Lower lobe of right lung (tissue), 2 donors: ENCODE data around the gene APOA5. TPM values are rescaled to one million over a fixed set of nuclear protein-coding genes. Genes with fewer than 3 reads are reported as not detected.
"Not testable (repeated sequence)": the region's sequence is repeated elsewhere in the genome, so short reads cannot be mapped to it uniquely, and the experiment has no call there.

ENCODE experiments used
- ATAC-seq, 2 donors: fragments of 200-7000 bp; cut with Tn5 transposase; one replicate each; pipeline ENCODE4 v1.9.1; 2020 to 2022; ENCODE audit warnings: mild to moderate bottlenecking in 2 of 2, moderate library complexity in 2 of 2
- DNase-seq: peaks from one replicate; pipeline ENCODE4 v3.0.0-alpha.2; 2020
- H3K27ac ChIP-seq: fragments of 200-600 bp; one replicate; pipeline ENCODE4 v1.8.0; 2022
- H3K27me3 ChIP-seq: fragments of 200-600 bp; one replicate; pipeline ENCODE4 v1.8.0; 2022; ENCODE audit warnings: low read depth
- H3K36me3 ChIP-seq: fragments of 200-600 bp; one replicate; pipeline ENCODE4 v1.8.0; 2022; ENCODE audit warnings: mild to moderate bottlenecking
- H3K4me1 ChIP-seq: fragments of 200-600 bp; one replicate; pipeline ENCODE4 v1.8.0; 2022
- H3K4me3 ChIP-seq: fragments of 200-600 bp; one replicate; pipeline ENCODE4 v1.8.0; 2022; ENCODE audit warnings: mild to moderate bottlenecking
- H3K9me3 ChIP-seq: fragments of 200-600 bp; one replicate; pipeline ENCODE4 v1.8.0; 2022
- CTCF ChIP-seq: fragments of 200-600 bp; IDR thresholded peaks from one replicate; pipeline ENCODE4 v1.8.0; 2022; ENCODE audit warnings: antibody characterized with exemption, mild to moderate bottlenecking
- intact Hi-C: fragments of 100-400 bp; cut with DNase I; formaldehyde crosslinking; loops from one replicate; pipeline ENCODE4 v1.11.0; 2022
- total RNA-seq: library from RNA; stranded (reverse); fragmentation: NEBNext Ultra II Directional; extraction: Animal tissue kit (Norgen Biotek cat#: 25700); gene quantifications from one replicate; pipeline ENCODE4 v1.2.1, GENCODE V29; 2021
- donor health status: DM: no; HTN: yes; CAD: no; lungs with severe emphysema.

The APOA5 gene
- total RNA-seq, 1 donor from 2014 or later = 0.41 TPM

GRCh38 chr11:116807601-116808261 lies 16.1 kb upstream of the APOA5 start:
- intact Hi-C loops = no loop called here
- H3K4me1 ChIP-seq = no peaks in the 10 kb centered on the region
- DNase-seq = no peak
- H3K9me3 ChIP-seq = no peaks in the 10 kb centered on the region
- H3K27ac ChIP-seq = peak overlapping the region; percentile 75
- no peaks in the 10 kb centered on the region for H3K27me3 ChIP-seq
- no peak for ATAC-seq
- no peak for TF ChIP-seq CTCF
- H3K4me3 ChIP-seq = no peak overlapping the region
- no peaks in the 10 kb centered on the region for H3K36me3 ChIP-seq

- Histone ChIP-seq H3K9me3 (no peaks in the 10 kb centered on the region), H3K4me3 (no peak overlapping the region), H3K27me3 (no peaks in the 10 kb centered on the region), H3K36me3 (no peaks in the 10 kb centered on the region), H3K4me1 (no peaks in the 10 kb centered on the region), H3K27ac (no peak overlapping the region)
- DNase-seq (no peak), ATAC-seq (no peak)
- intact Hi-C loops = no loop called here
- TF ChIP-seq CTCF = no peak
These were observed 12.3 kb upstream of the APOA5 start for GRCh38 chr11:116804001-116804400.

GRCh38 chr11:116801662-116802061 lies 10.0 kb upstream of the APOA5 start:
- intact Hi-C loops, DNase-seq, H3K4me3 ChIP-seq, H3K4me1 ChIP-seq, H3K27me3 ChIP-seq, H3K9me3 ChIP-seq, H3K27ac ChIP-seq, ATAC-seq, H3K36me3 ChIP-seq: not testable (repeated sequence)

GRCh38 chr11:116800610-116801009 lies 8.9 kb upstream of the APOA5 start:
- intact Hi-C loops = no loop called here
- DNase-seq = no peak
- H3K27ac ChIP-seq = no peak overlapping the region

GRCh38 chr11:116798368-116798767 lies 6.7 kb upstream of the APOA5 start:
- intact Hi-C loops = no loop called here
- ATAC-seq = no peak
- Histone ChIP-seq H3K36me3 (no peaks in the 10 kb centered on the region), H3K27ac (no peak overlapping the region), H3K4me1 (no peaks in the 10 kb centered on the region), H3K9me3 (no peaks in the 10 kb centered on the region), H3K4me3 (no peak overlapping the region), H3K27me3 (no peaks in the 10 kb centered on the region)
- DNase-seq = no peak
- TF ChIP-seq CTCF = no peak

More at GRCh38 chr11:116800610-116801009, 8.9 kb upstream of the APOA5 start:
- TF ChIP-seq CTCF = no peak
- Histone ChIP-seq H3K4me1 (no peaks in the 10 kb centered on the region), H3K9me3 (no peaks in the 10 kb centered on the region), H3K36me3 (no peaks in the 10 kb centered on the region), H3K4me3 (no peak overlapping the region), H3K27me3 (no peaks in the 10 kb centered on the region)
- no peak for ATAC-seq

GRCh38 chr11:116797816-116798215 lies 6.1 kb upstream of the APOA5 start:
- intact Hi-C loops = no loop called here
- no peak overlapping the region for H3K4me3 ChIP-seq
- H3K27ac ChIP-seq = no peak overlapping the region
- no peaks in the 10 kb centered on the region for H3K9me3 ChIP-seq
- no peaks in the 10 kb centered on the region for H3K27me3 ChIP-seq
- no peaks in the 10 kb centered on the region for H3K4me1 ChIP-seq
- TF ChIP-seq CTCF = no peak
- ATAC-seq (no peak), DNase-seq (no peak)
- H3K36me3 ChIP-seq = no peaks in the 10 kb centered on the region
